Measurements from ENCODE around the gene SLC25A1.

SLC25A1 gene

GRCh38 chr22:19195796-19196731 lies 17.5 kb upstream of the SLC25A1 start:
- Histone ChIP-seq H3K9me3 (ENCODE audit: control insufficient read depth, insufficient read depth, low read depth, low read length) (no peaks in the 10 kb centered on the region), H3K4me1 (ENCODE audit: control insufficient read depth, insufficient read depth, low read length) (peaks cover 6% of the 10 kb centered on the region; the same call in 1 of the 2 replicates), H3K27ac (ENCODE audit: low read depth, low read length) (no peak overlapping the region), H3K4me3 (ENCODE audit: low read depth, low read length) (no peak overlapping the region), H3K27me3 (ENCODE audit: control insufficient read depth, insufficient read depth, low read length) (no peaks in the 10 kb centered on the region), H3K36me3 (ENCODE audit: control insufficient read depth, insufficient read depth, low read length) (peaks cover 44% of the 10 kb centered on the region), H3K9ac (ENCODE audit: low read length) (no peak overlapping the region)

DNA sequence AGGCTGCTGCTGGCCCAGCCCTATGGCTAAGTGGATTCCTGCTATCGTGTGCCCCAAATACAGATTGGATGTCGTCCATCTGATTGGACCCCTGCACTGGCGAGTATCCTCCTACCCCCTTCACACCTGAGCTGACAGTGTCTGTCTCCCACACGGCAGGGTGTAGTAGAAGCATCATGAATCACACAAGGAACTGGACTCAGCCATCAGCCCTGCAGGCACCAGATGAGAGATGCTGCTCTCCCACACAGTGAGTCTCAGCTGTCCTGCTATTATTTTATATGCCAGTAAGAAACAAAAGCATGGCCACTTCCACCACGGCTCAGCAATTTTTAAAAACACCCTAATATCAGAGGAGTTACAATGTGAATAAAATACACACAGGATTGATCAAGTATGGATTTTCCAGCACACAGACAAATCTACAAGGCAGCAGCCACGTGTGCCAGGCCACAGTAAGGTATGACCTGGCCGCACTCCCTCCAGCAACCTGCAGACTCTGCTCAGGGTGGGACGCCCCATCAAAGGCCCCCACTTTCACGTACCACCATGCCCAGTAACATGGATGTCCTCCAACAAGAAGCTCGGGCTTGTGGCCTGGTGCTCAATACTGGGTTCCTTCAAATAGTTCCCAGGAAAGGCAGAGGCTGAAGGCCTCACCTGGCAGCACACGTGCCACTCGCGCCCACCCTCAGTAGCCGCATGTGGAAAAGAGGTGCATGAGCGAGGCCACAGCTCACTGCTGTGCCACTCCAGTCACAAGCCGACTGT lies 16.4 kb upstream of the SLC25A1 start:
- no peak overlapping the region for H3K9ac ChIP-seq (ENCODE audit: low read length)
- H3K36me3 ChIP-seq (ENCODE audit: control insufficient read depth, insufficient read depth, low read length): peaks cover 44% of the 10 kb centered on the region
- H3K4me1 ChIP-seq (ENCODE audit: control insufficient read depth, insufficient read depth, low read length): peaks cover 6% of the 10 kb centered on the region; the same call in 1 of the 2 replicates

DNA sequence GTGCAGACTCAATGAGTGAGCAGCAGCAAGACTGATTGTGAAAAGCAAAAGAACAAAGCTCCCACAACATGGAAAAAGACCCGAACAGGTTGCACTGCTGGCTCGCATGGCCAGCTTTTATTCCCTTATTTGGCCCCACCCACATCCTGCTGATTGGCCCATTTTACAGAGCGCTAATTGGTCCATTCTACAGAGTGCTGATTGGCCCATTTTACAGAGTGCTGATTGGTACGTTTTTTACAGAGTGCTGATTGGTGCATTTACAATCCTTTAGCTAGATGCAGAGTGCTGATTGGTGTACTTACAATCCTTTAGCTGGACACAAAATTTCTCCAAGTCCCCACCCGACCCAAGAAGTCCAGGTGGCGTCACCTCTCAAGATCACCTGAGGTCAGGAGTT lies 15.3 kb upstream of the SLC25A1 start:
- no peak overlapping the region for H3K4me3 ChIP-seq (ENCODE audit: low read depth, low read length)
- no peaks in the 10 kb centered on the region for H3K9me3 ChIP-seq (ENCODE audit: control insufficient read depth, insufficient read depth, low read depth, low read length)
- peaks cover 40% of the 10 kb centered on the region for H3K36me3 ChIP-seq (ENCODE audit: control insufficient read depth, insufficient read depth, low read length)
- no peaks in the 10 kb centered on the region for H3K27me3 ChIP-seq (ENCODE audit: control insufficient read depth, insufficient read depth, low read length)
- peaks cover 6% of the 10 kb centered on the region; the same call in 1 of the 2 replicates for H3K4me1 ChIP-seq (ENCODE audit: control insufficient read depth, insufficient read depth, low read length)
- no peak overlapping the region for H3K27ac ChIP-seq (ENCODE audit: low read depth, low read length)
- no peak overlapping the region for H3K9ac ChIP-seq (ENCODE audit: low read length)

More for the DNA sequence above, 16.4 kb upstream of the SLC25A1 start:
- no peaks in the 10 kb centered on the region for H3K27me3 ChIP-seq (ENCODE audit: control insufficient read depth, insufficient read depth, low read length)
- no peaks in the 10 kb centered on the region for H3K9me3 ChIP-seq (ENCODE audit: control insufficient read depth, insufficient read depth, low read depth, low read length)
- H3K27ac ChIP-seq (ENCODE audit: low read depth, low read length): no peak overlapping the region
- H3K4me3 ChIP-seq (ENCODE audit: low read depth, low read length): no peak overlapping the region

- Histone ChIP-seq H3K9ac (ENCODE audit: low read length) (no peak overlapping the region), H3K9me3 (ENCODE audit: control insufficient read depth, insufficient read depth, low read depth, low read length) (no peaks in the 10 kb centered on the region), H3K4me3 (ENCODE audit: low read depth, low read length) (no peak overlapping the region), H3K27me3 (ENCODE audit: control insufficient read depth, insufficient read depth, low read length) (no peaks in the 10 kb centered on the region), H3K4me1 (ENCODE audit: control insufficient read depth, insufficient read depth, low read length) (no peaks in the 10 kb centered on the region), H3K27ac (ENCODE audit: low read depth, low read length) (no peak overlapping the region), H3K36me3 (ENCODE audit: control insufficient read depth, insufficient read depth, low read length) (peaks cover 10% of the 10 kb centered on the region; the same call in 1 of the 2 replicates)
These were observed 9.4 kb upstream of the SLC25A1 start for GRCh38 chr22:19187716-19188563.

- Histone ChIP-seq H3K9me3 (ENCODE audit: control insufficient read depth, insufficient read depth, low read depth, low read length) (no peaks in the 10 kb centered on the region), H3K27ac (ENCODE audit: low read depth, low read length) (no peak overlapping the region), H3K9ac (ENCODE audit: low read length) (no peak overlapping the region), H3K36me3 (ENCODE audit: control insufficient read depth, insufficient read depth, low read length) (peaks cover 7% of the 10 kb centered on the region; the same call in 1 of the 2 replicates), H3K4me3 (ENCODE audit: low read depth, low read length) (no peak overlapping the region), H3K27me3 (ENCODE audit: control insufficient read depth, insufficient read depth, low read length) (no peaks in the 10 kb centered on the region), H3K4me1 (ENCODE audit: control insufficient read depth, insufficient read depth, low read length) (peaks cover 4% of the 10 kb centered on the region)
These were observed 5.9 kb upstream of the SLC25A1 start for GRCh38 chr22:19184276-19184997.

DNA sequence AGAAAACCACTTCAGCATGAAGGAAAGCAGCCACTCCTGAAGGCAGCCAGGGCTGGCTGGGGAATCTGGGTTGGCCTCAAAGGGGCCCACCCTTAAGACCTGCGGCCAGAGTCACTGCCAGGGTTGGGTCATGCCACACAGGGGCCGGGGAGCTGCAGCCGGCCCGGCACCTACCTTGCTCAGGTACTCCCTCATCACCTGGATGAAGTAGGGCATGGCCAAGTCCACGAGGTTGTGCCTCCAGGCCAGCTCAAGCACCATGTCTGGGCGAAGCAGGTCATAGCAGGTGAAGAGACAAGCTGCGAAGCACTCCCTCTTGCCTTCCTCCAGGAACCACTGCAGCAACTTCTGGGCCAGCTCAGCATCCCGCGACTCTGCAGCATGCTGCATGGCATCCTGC lies 4.7 kb upstream of the SLC25A1 start:
- Histone ChIP-seq H3K27ac (ENCODE audit: low read depth, low read length) (no peak overlapping the region), H3K27me3 (ENCODE audit: control insufficient read depth, insufficient read depth, low read length) (no peaks in the 10 kb centered on the region), H3K4me1 (ENCODE audit: control insufficient read depth, insufficient read depth, low read length) (peaks cover 4% of the 10 kb centered on the region), H3K36me3 (ENCODE audit: control insufficient read depth, insufficient read depth, low read length) (peaks cover 7% of the 10 kb centered on the region; the same call in 1 of the 2 replicates), H3K9ac (ENCODE audit: low read length) (no peak overlapping the region), H3K4me3 (ENCODE audit: low read depth, low read length) (no peak overlapping the region), H3K9me3 (ENCODE audit: control insufficient read depth, insufficient read depth, low read depth, low read length) (no peaks in the 10 kb centered on the region)

GRCh38 chr22:19182472-19183157 lies 4.1 kb upstream of the SLC25A1 start:
- no peak overlapping the region for H3K4me3 ChIP-seq (ENCODE audit: low read depth, low read length)
- H3K9ac ChIP-seq (ENCODE audit: low read length): no peak overlapping the region
- no peaks in the 10 kb centered on the region for H3K9me3 ChIP-seq (ENCODE audit: control insufficient read depth, insufficient read depth, low read depth, low read length)
- no peaks in the 10 kb centered on the region for H3K27me3 ChIP-seq (ENCODE audit: control insufficient read depth, insufficient read depth, low read length)
- 0 out of 2 replicates have a peak, but pooled peaks cover 4% of the 10 kb centered on the region for H3K36me3 ChIP-seq (ENCODE audit: control insufficient read depth, insufficient read depth, low read length)
- H3K27ac ChIP-seq (ENCODE audit: low read depth, low read length): no peak overlapping the region
- H3K4me1 ChIP-seq (ENCODE audit: control insufficient read depth, insufficient read depth, low read length): peaks cover 4% of the 10 kb centered on the region

DNA sequence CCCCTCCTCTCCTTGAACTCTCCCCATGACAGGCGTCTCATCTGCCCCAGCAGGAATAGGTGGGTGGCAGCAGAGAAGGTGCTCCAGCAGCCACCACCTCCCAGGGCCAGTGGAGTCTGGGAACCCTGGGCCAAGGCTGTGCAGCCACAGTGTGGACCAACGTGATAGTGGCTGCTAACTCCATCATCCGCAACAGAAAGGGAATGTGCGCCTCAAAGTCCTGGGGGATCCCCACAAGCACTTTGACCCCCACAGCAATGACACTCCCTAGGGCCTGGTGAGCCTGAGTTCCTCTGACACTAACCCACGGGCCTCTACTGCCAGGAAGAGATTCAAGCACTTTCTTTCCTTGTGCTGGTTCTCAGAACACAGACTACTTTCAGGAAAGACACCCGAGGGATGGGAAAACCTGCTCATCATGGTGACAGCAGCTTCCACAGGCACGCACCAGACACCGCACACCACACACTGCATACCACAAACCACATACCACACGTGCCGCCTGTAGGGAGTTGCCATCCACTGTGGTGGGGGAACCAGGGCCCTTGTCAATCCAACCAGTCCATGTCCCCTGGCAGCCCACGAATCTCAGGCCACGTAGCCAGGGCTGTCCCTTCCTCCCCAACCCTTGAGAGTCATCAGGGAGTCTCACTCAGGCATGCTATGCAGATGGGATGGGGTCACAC lies 3.4 kb upstream of the SLC25A1 start:
- Histone ChIP-seq H3K4me1 (ENCODE audit: control insufficient read depth, insufficient read depth, low read length) (peaks cover 11% of the 10 kb centered on the region), H3K4me3 (ENCODE audit: low read depth, low read length) (no peak overlapping the region), H3K36me3 (ENCODE audit: control insufficient read depth, insufficient read depth, low read length) (peaks cover 1% of the 10 kb centered on the region; the same call in 1 of the 2 replicates), H3K27me3 (ENCODE audit: control insufficient read depth, insufficient read depth, low read length) (no peaks in the 10 kb centered on the region), H3K9me3 (ENCODE audit: control insufficient read depth, insufficient read depth, low read depth, low read length) (no peaks in the 10 kb centered on the region), H3K9ac (ENCODE audit: low read length) (no peak overlapping the region), H3K27ac (ENCODE audit: low read depth, low read length) (no peak overlapping the region)

- H3K27me3 ChIP-seq (ENCODE audit: control insufficient read depth, insufficient read depth, low read length): no peaks in the 10 kb centered on the region
- H3K4me3 ChIP-seq (ENCODE audit: low read depth, low read length): no peak overlapping the region
- peaks cover 7% of the 10 kb centered on the region for H3K36me3 ChIP-seq (ENCODE audit: control insufficient read depth, insufficient read depth, low read length)
- H3K9me3 ChIP-seq (ENCODE audit: control insufficient read depth, insufficient read depth, low read depth, low read length): no peaks in the 10 kb centered on the region
- H3K4me1 ChIP-seq (ENCODE audit: control insufficient read depth, insufficient read depth, low read length): peaks cover 22% of the 10 kb centered on the region
- no peak overlapping the region for H3K27ac ChIP-seq (ENCODE audit: low read depth, low read length)
- H3K9ac ChIP-seq (ENCODE audit: low read length): no peak overlapping the region
These were observed 2.3 kb upstream of the SLC25A1 start for GRCh38 chr22:19180740-19181410.
